ENCODE measurements around the gene CUX1. TPM values are rescaled to one million over a fixed set of nuclear protein-coding genes. Genes with fewer than 3 reads are reported as not detected.

CUX1 gene
- total and polyA plus RNA-seq, 10 of the 15 experiments (the other 5 are each of a cell fraction or from before 2014, with no cell fraction given), result 6.1 to 48.6 (median 25.9) TPM

DNA sequence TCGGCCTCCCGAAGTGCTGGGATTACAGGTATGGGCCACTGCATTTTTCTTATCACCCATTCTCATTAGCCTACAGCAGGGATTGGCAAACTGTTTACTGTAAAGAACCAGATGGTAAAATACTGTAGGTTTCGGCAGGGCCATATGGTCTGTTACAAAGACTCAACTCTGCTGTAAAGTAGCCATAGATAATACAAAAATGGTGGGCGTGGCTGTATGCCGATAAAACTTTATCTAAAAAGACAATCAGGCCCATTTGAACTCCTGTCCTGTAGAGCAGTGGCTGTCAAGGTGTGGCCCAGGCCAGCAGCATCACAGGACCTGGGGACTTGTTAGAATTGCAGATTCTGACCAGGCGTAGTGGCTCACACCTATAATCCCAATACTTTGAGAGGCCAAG is 134.3 kb downstream of the CUX1 start:
- Histone ChIP-seq H3K4me2 (ENCODE audit: control insufficient read depth, insufficient read depth) (no peak overlapping the region), H3K36me3 (ENCODE audit: control insufficient read depth in 2 of 2, insufficient read depth in 2 of 2, low read length in 1 of 2) (peaks cover 0 to 3% of the 10 kb centered on the region in 2 experiments; a peak in 3 of 4 replicates), H3K9me3 (replicated peaks; ENCODE audit: control insufficient read depth, insufficient read depth, low read length) (no peaks in the 10 kb centered on the region), H3K27ac (ENCODE audit: control insufficient read depth, insufficient read depth) (no peak overlapping the region), H2AFZ (ENCODE audit: control insufficient read depth, low read depth, low read length) (no peak overlapping the region), H3K4me3 (no peak overlapping the region), H3K9ac (ENCODE audit: control insufficient read depth, insufficient read depth, low read length) (no peak overlapping the region), H3K27me3 (replicated peaks in 1 of 2; ENCODE audit: control insufficient read depth in 2 of 2, insufficient read depth in 2 of 2, low read length in 1 of 2) (no peaks in the 10 kb centered on the region), H4K20me1 (ENCODE audit: control insufficient read depth, insufficient read depth) (no peaks in the 10 kb centered on the region), H3K4me1 (ENCODE audit: control insufficient read depth, insufficient read depth, low read length) (peaks cover 40% of the 10 kb centered on the region), H3K79me2 (ENCODE audit: control insufficient read depth, insufficient read depth, low read length) (peaks cover 5% of the 10 kb centered on the region)
- no peak for FAIRE-seq
- ChIA-PET RAD21 (ENCODE audit: unreplicated experiment) (interaction anchor here (0.7 kb wide), 1 partner anchor 9 kb away, joined by 3 read pairs; no protein-coding TSS in a partner anchor), POLR2A (interaction anchor here (0.6 kb wide), 1 partner anchor 25 kb away, joined by 11 read pairs; no protein-coding TSS in a partner anchor), SMC1A (ENCODE audit: uncharacterized antibody, unreplicated experiment) (no interaction called here), CTCF (no interaction called here)
- DNase-seq (ENCODE audit: low read depth, low spot score), result no peak
- BruUV-seq (replicated peaks), result no TSS peak
- WGBS (ENCODE audit: insufficient coverage, insufficient replicate concordance, low lambda C conversion rate, missing lambda C conversion rate), result 95% methylated on average over 6 of the region's 6 CpGs
- no peak for ATAC-seq
- in situ Hi-C loops (cut with MboI) (no loop called here), intact Hi-C loops (cut with micrococcal nuclease; ENCODE audit: unreplicated experiment) (loop anchor here (10.0 kb wide), 1 partner anchor 207 kb away; no protein-coding TSS in a partner anchor)
- TF ChIP-seq SIX5 (IDR thresholded peaks at IDR 0.05; ENCODE audit: low read depth, low read length, severe bottlenecking), result no peak
- TF ChIP-seq, protein P1, sequence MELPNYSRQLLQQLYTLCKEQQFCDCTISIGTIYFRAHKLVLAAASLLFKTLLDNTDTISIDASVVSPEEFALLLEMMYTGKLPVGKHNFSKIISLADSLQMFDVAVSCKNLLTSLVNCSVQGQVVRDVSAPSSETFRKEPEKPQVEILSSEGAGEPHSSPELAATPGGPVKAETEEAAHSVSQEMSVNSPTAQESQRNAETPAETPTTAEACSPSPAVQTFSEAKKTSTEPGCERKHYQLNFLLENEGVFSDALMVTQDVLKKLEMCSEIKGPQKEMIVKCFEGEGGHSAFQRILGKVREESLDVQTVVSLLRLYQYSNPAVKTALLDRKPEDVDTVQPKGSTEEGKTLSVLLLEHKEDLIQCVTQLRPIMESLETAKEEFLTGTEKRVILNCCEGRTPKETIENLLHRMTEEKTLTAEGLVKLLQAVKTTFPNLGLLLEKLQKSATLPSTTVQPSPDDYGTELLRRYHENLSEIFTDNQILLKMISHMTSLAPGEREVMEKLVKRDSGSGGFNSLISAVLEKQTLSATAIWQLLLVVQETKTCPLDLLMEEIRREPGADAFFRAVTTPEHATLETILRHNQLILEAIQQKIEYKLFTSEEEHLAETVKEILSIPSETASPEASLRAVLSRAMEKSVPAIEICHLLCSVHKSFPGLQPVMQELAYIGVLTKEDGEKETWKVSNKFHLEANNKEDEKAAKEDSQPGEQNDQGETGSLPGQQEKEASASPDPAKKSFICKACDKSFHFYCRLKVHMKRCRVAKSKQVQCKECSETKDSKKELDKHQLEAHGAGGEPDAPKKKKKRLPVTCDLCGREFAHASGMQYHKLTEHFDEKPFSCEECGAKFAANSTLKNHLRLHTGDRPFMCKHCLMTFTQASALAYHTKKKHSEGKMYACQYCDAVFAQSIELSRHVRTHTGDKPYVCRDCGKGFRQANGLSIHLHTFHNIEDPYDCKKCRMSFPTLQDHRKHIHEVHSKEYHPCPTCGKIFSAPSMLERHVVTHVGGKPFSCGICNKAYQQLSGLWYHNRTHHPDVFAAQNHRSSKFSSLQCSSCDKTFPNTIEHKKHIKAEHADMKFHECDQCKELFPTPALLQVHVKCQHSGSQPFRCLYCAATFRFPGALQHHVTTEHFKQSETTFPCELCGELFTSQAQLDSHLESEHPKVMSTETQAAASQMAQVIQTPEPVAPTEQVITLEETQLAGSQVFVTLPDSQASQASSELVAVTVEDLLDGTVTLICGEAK (IDR thresholded peaks at IDR 0.05; ENCODE audit: borderline replicate concordance), result peak; percentile 70
